Measurements from ENCODE around the gene KDM5B. TPM values are rescaled to one million over a fixed set of nuclear protein-coding genes. Genes with fewer than 3 reads are reported as not detected.
A peak's percentile ranks its signal among the peaks of the same experiment; 100 is the strongest.

KDM5B gene
- total RNA-seq, 2 experiments from 2014 or later: 38.4 to 39.4 TPM

GRCh38 chr1:202810615-202811295 lies 2.5 kb upstream of the KDM5B start, which contains the start of gene PCAT6:
PCAT6 (plus strand) TSS chr1:202810954.
- intact Hi-C loops (cut with micrococcal nuclease): loop anchor here (1.0 to 5.0 kb wide), 6 partner anchors 24 to 648 kb away; partner anchors contain the start of genes KLHL12, PTPN7 and RABIF
- DNase-seq: peak; percentile 92
- Mint-ChIP-seq H3K4me3 (peak within 1 kb of the TSS; percentile 87), H3K36me3 (peaks cover 3% of the 10 kb centered on the region), H3K4me1 (ENCODE audit: low read depth) (peaks cover 34% of the 10 kb centered on the region), H3K27ac (peak within 1 kb of the TSS; percentile 69), H3K27me3 (no peaks in the 10 kb centered on the region), H3K9me3 (no peaks in the 10 kb centered on the region)
- ChIA-PET POLR2A (interaction anchor here (1.2 to 1.6 kb wide), 2 partner anchors 14 to 196 kb away, joined by 4 to 5 read pairs; partner anchors contain the start of gene TMEM183A), CTCF (interaction anchor here (1.3 kb wide), 1 partner anchor 61 kb away, joined by 3 read pairs; no protein-coding TSS in a partner anchor)

- peak overlapping the region; percentile 87 for H3K4me3 Mint-ChIP-seq
- intact Hi-C loops (cut with micrococcal nuclease): loop anchor here (1.0 to 5.0 kb wide), 6 partner anchors 24 to 648 kb away; partner anchors contain the start of genes KLHL12, PTPN7 and RABIF
- no peaks in the 10 kb centered on the region for H3K9me3 Mint-ChIP-seq
- POLR2A ChIA-PET: interaction anchor here (1.2 to 1.6 kb wide), 2 partner anchors 14 to 197 kb away, joined by 4 to 5 read pairs; partner anchors contain the start of gene TMEM183A
- no peaks in the 10 kb centered on the region for H3K27me3 Mint-ChIP-seq
- DNase-seq: no peak
- CTCF ChIA-PET: interaction anchor here (1.3 kb wide), 1 partner anchor 61 kb away, joined by 3 read pairs; no protein-coding TSS in a partner anchor
- H3K36me3 Mint-ChIP-seq: peaks cover 3% of the 10 kb centered on the region
- H3K27ac Mint-ChIP-seq: peak overlapping the region; percentile 69
- H3K4me1 Mint-ChIP-seq (ENCODE audit: low read depth): peaks cover 39% of the 10 kb centered on the region
Measured at GRCh38 chr1:202810193-202810614, 2.0 kb upstream of the KDM5B start.

GRCh38 chr1:202809597-202810159 lies 1.5 kb upstream of the KDM5B start:
- Mint-ChIP-seq H3K36me3 (peaks cover 3% of the 10 kb centered on the region), H3K9me3 (no peaks in the 10 kb centered on the region), H3K4me1 (ENCODE audit: low read depth) (peaks cover 43% of the 10 kb centered on the region), H3K27ac (no peak overlapping the region), H3K27me3 (no peaks in the 10 kb centered on the region), H3K4me3 (peak overlapping the region; percentile 61)
- DNase-seq: peak; percentile 1
- intact Hi-C loops (cut with micrococcal nuclease): loop anchor here (1.0 to 5.0 kb wide), 7 partner anchors 25 to 1603 kb away; partner anchors contain the start of genes KLHL12, PPP1R15B, PTPN7 and RABIF
- POLR2A ChIA-PET: interaction anchor here (1.2 to 1.6 kb wide), 2 partner anchors 13 to 198 kb away, joined by 4 to 5 read pairs; partner anchors contain the start of gene TMEM183A
- CTCF ChIA-PET: interaction anchor here (1.3 kb wide), 1 partner anchor 60 kb away, joined by 3 read pairs; no protein-coding TSS in a partner anchor

GRCh38 chr1:202807451-202807925 lies 733 bp downstream of the KDM5B start:
- Mint-ChIP-seq H3K4me3 (peak overlapping the region; percentile 81), H3K27me3 (no peaks in the 10 kb centered on the region), H3K4me1 (ENCODE audit: low read depth) (peaks cover 63% of the 10 kb centered on the region), H3K9me3 (no peaks in the 10 kb centered on the region), H3K27ac (peak overlapping the region; percentile 95), H3K36me3 (peaks cover 3% of the 10 kb centered on the region)
- CTCF ChIA-PET: no interaction called here
- intact Hi-C loops (cut with micrococcal nuclease): loop anchor here (2.0 to 5.0 kb wide), 3 partner anchors 199 to 1605 kb away; partner anchors contain the start of genes PPP1R12B, PPP1R15B and TMEM183A
- DNase-seq: peak; percentile 62
- POLR2A ChIA-PET: no interaction called here

- peak overlapping the region; percentile 81 for H3K4me3 Mint-ChIP-seq
- no peaks in the 10 kb centered on the region for H3K27me3 Mint-ChIP-seq
- intact Hi-C loops (cut with micrococcal nuclease): loop anchor here (1.0 to 5.0 kb wide), 4 partner anchors 82 to 1605 kb away; partner anchors contain the start of genes PPP1R12B, PPP1R15B, RABIF and TMEM183A
- H3K27ac Mint-ChIP-seq: peak overlapping the region; percentile 95
- H3K36me3 Mint-ChIP-seq: peaks cover 3% of the 10 kb centered on the region
- CTCF ChIA-PET: no interaction called here
- H3K4me1 Mint-ChIP-seq (ENCODE audit: low read depth): peaks cover 65% of the 10 kb centered on the region
- POLR2A ChIA-PET: no interaction called here
- peak; percentile 42 for DNase-seq
- H3K9me3 Mint-ChIP-seq: no peaks in the 10 kb centered on the region
Measured at GRCh38 chr1:202806845-202807450, 1.3 kb downstream of the KDM5B start.

GRCh38 chr1:202805886-202806844 lies 2.1 kb downstream of the KDM5B start:
- ChIA-PET POLR2A (no interaction called here), CTCF (interaction anchor here (0.6 kb wide), 1 partner anchor 238 kb away, joined by 3 read pairs; no protein-coding TSS in a partner anchor)
- no peaks in the 10 kb centered on the region for H3K27me3 Mint-ChIP-seq
- H3K27ac Mint-ChIP-seq: peak overlapping the region; percentile 95
- intact Hi-C loops (cut with micrococcal nuclease): loop anchor here (1.0 to 5.0 kb wide), 4 partner anchors 83 to 1606 kb away; partner anchors contain the start of genes PPP1R12B, PPP1R15B, RABIF and TMEM183A
- H3K4me3 Mint-ChIP-seq: peak overlapping the region; percentile 81
- H3K36me3 Mint-ChIP-seq: peaks cover 3% of the 10 kb centered on the region
- H3K4me1 Mint-ChIP-seq (ENCODE audit: low read depth): peaks cover 63% of the 10 kb centered on the region
- H3K9me3 Mint-ChIP-seq: no peaks in the 10 kb centered on the region
- DNase-seq: peak; percentile 40

- Mint-ChIP-seq H3K27ac (peak overlapping the region; percentile 38), H3K9me3 (no peaks in the 10 kb centered on the region), H3K27me3 (no peaks in the 10 kb centered on the region), H3K4me1 (ENCODE audit: low read depth) (peaks cover 55% of the 10 kb centered on the region), H3K36me3 (peaks cover 9% of the 10 kb centered on the region), H3K4me3 (no peak overlapping the region)
- DNase-seq: no peak
- ChIA-PET CTCF (no interaction called here), POLR2A (interaction anchor here (0.8 kb wide), 1 partner anchor 975 kb away, joined by 3 read pairs; the partner anchor contains the start of gene IPO9)
- intact Hi-C loops (cut with micrococcal nuclease): no loop called here
Measured at GRCh38 chr1:202804126-202804525, 4.1 kb downstream of the KDM5B start.

- intact Hi-C loops (cut with micrococcal nuclease): no loop called here
- no peaks in the 10 kb centered on the region for H3K27me3 Mint-ChIP-seq
- H3K36me3 Mint-ChIP-seq: peaks cover 9% of the 10 kb centered on the region
- H3K4me1 Mint-ChIP-seq (ENCODE audit: low read depth): peaks cover 53% of the 10 kb centered on the region
- H3K4me3 Mint-ChIP-seq: peak overlapping the region; percentile 29
- ChIA-PET CTCF (interaction anchor here (1.4 kb wide), 1 partner anchor 85 kb away, joined by 3 read pairs; no protein-coding TSS in a partner anchor), POLR2A (no interaction called here)
- no peaks in the 10 kb centered on the region for H3K9me3 Mint-ChIP-seq
- peak overlapping the region; percentile 54 for H3K27ac Mint-ChIP-seq
- no peak for DNase-seq
Measured at GRCh38 chr1:202802998-202803932, 5.0 kb downstream of the KDM5B start.

GRCh38 chr1:202802034-202802433 lies 6.2 kb downstream of the KDM5B start:
- Mint-ChIP-seq H3K4me3 (no peak overlapping the region), H3K27ac (no peak overlapping the region), H3K36me3 (peaks cover 9% of the 10 kb centered on the region), H3K27me3 (no peaks in the 10 kb centered on the region), H3K4me1 (ENCODE audit: low read depth) (peaks cover 54% of the 10 kb centered on the region), H3K9me3 (no peaks in the 10 kb centered on the region)
- DNase-seq: no peak
- CTCF ChIA-PET: no interaction called here
- POLR2A ChIA-PET: no interaction called here
- intact Hi-C loops (cut with micrococcal nuclease): no loop called here

GRCh38 chr1:202801175-202801574 lies 7.0 kb downstream of the KDM5B start:
- POLR2A ChIA-PET: no interaction called here
- Mint-ChIP-seq H3K36me3 (peaks cover 5% of the 10 kb centered on the region), H3K9me3 (no peaks in the 10 kb centered on the region), H3K4me1 (ENCODE audit: low read depth) (peaks cover 50% of the 10 kb centered on the region), H3K4me3 (no peak overlapping the region), H3K27me3 (no peaks in the 10 kb centered on the region), H3K27ac (no peak overlapping the region)
- CTCF ChIA-PET: no interaction called here
- no peak for DNase-seq
- intact Hi-C loops (cut with micrococcal nuclease): no loop called here

Measured in activated CD4-positive, alpha-beta memory T cell treated with anti-CD3 and anti-CD28 coated beads for 36 hours (primary cell).